Activated T-cell treated with anti-CD3 and anti-CD28 coated beads, Interleukin-2, amount 50 U/mL, for 24 hours (primary cell): ENCODE results near the gene MYOZ1.

Experiments used
- DNase-seq: peaks from one replicate; pipeline ENCODE4 v3.0.0-alpha.2; 2020
- H3K27ac Mint-ChIP-seq: 2 replicates; pipeline ENCODE4 v1.8.0; 2020; ENCODE audit warnings: mild to moderate bottlenecking, mixed read lengths
- H3K27me3 Mint-ChIP-seq: 2 replicates; pipeline ENCODE4 v1.8.0; 2020; ENCODE audit warnings: mixed read lengths
- H3K36me3 Mint-ChIP-seq: 2 replicates; pipeline ENCODE4 v1.8.0; 2020; ENCODE audit warnings: low read depth, mixed read lengths
- H3K4me1 Mint-ChIP-seq: 2 replicates; pipeline ENCODE4 v1.8.0; 2020; ENCODE audit warnings: low read depth, mixed read lengths
- H3K4me3 Mint-ChIP-seq: 2 replicates; pipeline ENCODE4 v1.8.0; 2020; ENCODE audit warnings: mild to moderate bottlenecking, moderate library complexity, mixed read lengths
- H3K9me3 Mint-ChIP-seq: 2 replicates; pipeline ENCODE4 v1.8.0; 2020; ENCODE audit warnings: mixed read lengths

MYOZ1 gene

GRCh38 chr10:73593110-73593509, 48.2 kb downstream of the MYOZ1 start:
- H3K4me1 Mint-ChIP-seq = peaks cover 24% of the 10 kb centered on the region

GRCh38 chr10:73591935-73592699, 49.2 kb downstream of the MYOZ1 start:
- Mint-ChIP-seq H3K4me3 (no peak overlapping the region), H3K27ac (peak overlapping the region; percentile 44), H3K4me1 (peaks cover 24% of the 10 kb centered on the region), H3K9me3 (no peaks in the 10 kb centered on the region), H3K36me3 (no peaks in the 10 kb centered on the region), H3K27me3 (no peaks in the 10 kb centered on the region)
- DNase-seq = no peak

More at GRCh38 chr10:73593110-73593509, 48.2 kb downstream of the MYOZ1 start:
- Mint-ChIP-seq H3K27ac (no peak overlapping the region), H3K27me3 (no peaks in the 10 kb centered on the region), H3K4me3 (no peak overlapping the region), H3K36me3 (no peaks in the 10 kb centered on the region), H3K9me3 (no peaks in the 10 kb centered on the region)
- no peak for DNase-seq

- no peaks in the 10 kb centered on the region for H3K36me3 Mint-ChIP-seq
- no peak within 1 kb of the TSS for H3K4me3 Mint-ChIP-seq
- peaks cover 24% of the 10 kb centered on the region for H3K4me1 Mint-ChIP-seq
- no peaks in the 10 kb centered on the region for H3K27me3 Mint-ChIP-seq
- no peaks in the 10 kb centered on the region for H3K9me3 Mint-ChIP-seq
- peak within 1 kb of the TSS; percentile 74 for H3K27ac Mint-ChIP-seq
- no peak for DNase-seq
Observed at GRCh38 chr10:73590881-73591799, 50.1 kb downstream of the MYOZ1 start, which contains the start of gene USP54. Gene USP54, minus strand, starts transcription at chr10:73591342. Its CDS starts 15,684 bp downstream, at chr10:73575658.

DNA sequence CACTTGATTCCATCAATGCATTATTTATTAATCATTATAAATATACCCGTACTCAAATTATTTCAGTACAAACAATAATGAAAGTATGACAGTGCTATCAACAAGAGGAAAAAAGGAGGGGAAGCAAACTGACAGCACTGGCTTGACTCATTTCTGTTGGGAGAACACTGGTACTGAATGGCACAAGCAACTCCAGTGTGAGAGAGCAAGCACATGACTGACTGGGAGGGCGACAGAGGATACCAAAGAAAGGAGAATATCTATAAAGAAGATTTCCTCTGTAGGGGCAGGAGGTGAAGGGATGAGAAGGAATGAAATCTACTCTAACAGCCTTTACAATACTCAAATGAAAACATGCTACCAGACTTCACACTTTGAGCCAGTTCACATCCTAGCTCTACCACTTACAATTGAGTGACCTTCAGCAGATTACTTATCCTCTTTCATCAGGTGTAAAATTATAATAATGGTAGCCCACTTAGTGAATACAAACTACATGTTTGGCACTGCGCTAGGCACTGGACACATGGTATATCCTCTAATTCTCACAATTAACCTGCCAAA, 51.6 kb downstream of the MYOZ1 start:
- Mint-ChIP-seq H3K9me3 (no peaks in the 10 kb centered on the region), H3K27me3 (no peaks in the 10 kb centered on the region), H3K4me3 (no peak overlapping the region), H3K36me3 (no peaks in the 10 kb centered on the region), H3K27ac (no peak overlapping the region), H3K4me1 (peaks cover 24% of the 10 kb centered on the region)
- no peak for DNase-seq

DNA sequence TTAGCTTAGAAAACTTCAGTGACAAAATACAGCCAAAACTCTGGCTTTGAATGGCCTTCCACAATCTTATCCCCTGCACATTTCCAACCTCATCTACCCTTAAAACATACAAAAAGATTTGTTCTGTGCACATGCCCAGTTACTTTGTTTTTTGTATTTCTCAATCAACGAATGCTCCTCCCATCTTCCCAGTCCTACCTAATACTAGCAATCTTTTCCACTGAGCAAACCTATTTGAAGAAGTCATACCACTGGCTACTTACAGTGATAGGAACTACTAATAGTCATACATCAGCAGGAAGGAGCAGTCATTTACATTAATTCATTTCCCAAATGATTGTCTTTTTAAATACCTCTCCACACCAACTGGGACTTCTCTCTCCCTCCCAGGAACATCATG, 52.6 kb downstream of the MYOZ1 start:
- H3K9me3 Mint-ChIP-seq = no peaks in the 10 kb centered on the region
- no peak for DNase-seq
- H3K4me3 Mint-ChIP-seq = no peak overlapping the region
- H3K27me3 Mint-ChIP-seq = no peaks in the 10 kb centered on the region
- no peaks in the 10 kb centered on the region for H3K36me3 Mint-ChIP-seq
- peaks cover 24% of the 10 kb centered on the region for H3K4me1 Mint-ChIP-seq
- H3K27ac Mint-ChIP-seq = no peak overlapping the region

DNA sequence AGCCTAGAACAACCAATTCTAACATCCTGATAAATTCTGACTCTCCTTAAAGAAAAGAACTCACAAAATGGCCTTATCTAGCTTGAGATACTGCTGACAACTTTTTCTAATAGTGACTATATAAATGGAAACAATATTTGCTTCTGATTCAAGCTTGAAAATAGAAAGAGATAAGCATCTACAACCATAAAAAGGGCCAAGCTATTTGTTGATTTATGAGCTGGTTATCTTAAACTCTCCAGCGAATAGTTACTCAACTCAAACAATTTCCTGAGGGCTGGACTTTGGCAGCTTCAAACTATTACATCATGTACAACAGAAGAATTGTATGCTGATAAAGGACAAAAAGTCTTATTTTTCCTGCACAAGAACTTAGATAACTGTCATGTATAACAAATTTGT, 54.7 kb downstream of the MYOZ1 start:
- H3K4me1 Mint-ChIP-seq = peaks cover 11% of the 10 kb centered on the region
- no peak for DNase-seq
- H3K9me3 Mint-ChIP-seq = no peaks in the 10 kb centered on the region
- H3K27me3 Mint-ChIP-seq = no peaks in the 10 kb centered on the region
- H3K36me3 Mint-ChIP-seq = no peaks in the 10 kb centered on the region
- no peak overlapping the region for H3K4me3 Mint-ChIP-seq
- no peak overlapping the region for H3K27ac Mint-ChIP-seq

GRCh38 chr10:73585327-73585726, 55.9 kb downstream of the MYOZ1 start:
- no peaks in the 10 kb centered on the region for H3K36me3 Mint-ChIP-seq
- H3K4me3 Mint-ChIP-seq = no peak overlapping the region
- peaks cover 2% of the 10 kb centered on the region for H3K4me1 Mint-ChIP-seq
- H3K27ac Mint-ChIP-seq = no peak overlapping the region
- DNase-seq = no peak
- no peaks in the 10 kb centered on the region for H3K9me3 Mint-ChIP-seq
- H3K27me3 Mint-ChIP-seq = no peaks in the 10 kb centered on the region

DNA sequence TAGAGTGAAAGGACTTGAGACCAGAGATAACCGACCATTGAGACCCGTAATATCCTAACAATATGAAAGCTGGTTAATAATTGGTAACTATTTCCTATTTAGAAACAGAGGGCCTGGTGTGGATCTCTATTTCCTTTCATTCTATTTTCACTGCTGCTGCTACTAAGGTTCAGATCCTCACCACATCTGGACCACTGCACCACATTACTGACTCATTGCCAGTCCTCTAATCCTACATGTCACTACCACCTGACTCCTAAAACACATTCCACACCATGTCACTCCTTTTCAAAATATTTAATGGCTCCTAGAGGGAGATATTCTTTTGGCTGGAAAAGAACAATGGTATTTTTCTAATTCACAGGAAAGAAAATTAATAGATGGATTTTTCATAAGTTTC, 56.5 kb downstream of the MYOZ1 start:
- H3K4me1 Mint-ChIP-seq = peaks cover 2% of the 10 kb centered on the region
- H3K4me3 Mint-ChIP-seq = no peak overlapping the region
- H3K9me3 Mint-ChIP-seq = no peaks in the 10 kb centered on the region
- H3K27ac Mint-ChIP-seq = no peak overlapping the region
- H3K36me3 Mint-ChIP-seq = no peaks in the 10 kb centered on the region
- DNase-seq = no peak
- no peaks in the 10 kb centered on the region for H3K27me3 Mint-ChIP-seq

DNA sequence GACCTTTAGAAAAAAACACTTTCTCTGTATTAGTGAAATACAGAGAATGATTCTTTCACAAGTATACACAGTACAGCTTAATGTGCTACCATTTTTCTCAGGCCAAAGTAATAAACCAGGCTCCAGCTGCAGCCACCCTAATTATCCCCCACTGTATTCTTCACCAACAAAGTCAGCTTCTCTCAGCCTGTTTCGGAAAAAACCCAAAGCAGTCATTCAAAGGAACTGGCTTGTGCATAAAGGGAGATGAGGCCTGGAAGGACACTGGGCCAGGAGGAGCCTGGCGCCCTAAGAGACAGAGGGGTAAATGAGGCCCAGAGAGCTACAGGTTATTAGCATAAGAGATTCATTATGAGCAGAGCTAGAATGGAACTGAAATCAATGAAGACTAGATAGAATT, 59.4 kb downstream of the MYOZ1 start:
- Mint-ChIP-seq H3K36me3 (no peaks in the 10 kb centered on the region), H3K4me1 (no peaks in the 10 kb centered on the region), H3K4me3 (no peak overlapping the region), H3K9me3 (no peaks in the 10 kb centered on the region), H3K27me3 (no peaks in the 10 kb centered on the region), H3K27ac (no peak overlapping the region)
- DNase-seq = no peak
